K562 (cell line): Measurements from ENCODE around the gene ATP5ME. TPM values are rescaled to one million over a fixed set of nuclear protein-coding genes. Genes with fewer than 3 reads are reported as not detected.

ENCODE experiments used
- BRD4 ChIP-seq: fragments of 200-600 bp; sonication (generic); IDR thresholded peaks from 2 replicates; pipeline ENCODE4 v1.6.1; 2017; ENCODE audit warnings: inconsistent platforms
- DMBX1 ChIP-seq: fragments of 250-450 bp; sonication (Bioruptor Pico); IDR thresholded peaks from 2 replicates; pipeline ENCODE4 v1.8.0; 2022; ENCODE audit warnings: inconsistent platforms, mild to moderate bottlenecking, moderate library complexity, borderline replicate concordance
- HLTF ChIP-seq: fragments of 450-650 bp; IDR thresholded peaks from 2 replicates; pipeline ENCODE4 v1.6.1; 2016
- KDM4B ChIP-seq, 2 experiments: fragments of 450-650 bp in 1 of 2; sonication (generic) in 1 of 2; IDR thresholded peaks; 2 replicates each; pipeline ENCODE4 v1.6.1; 2016 to 2017; ENCODE audit warnings: borderline replicate concordance in 2 of 2, antibody characterized with exemption in 1 of 2, low read depth in 1 of 2, mild to moderate bottlenecking in 1 of 2
- MYBL2 ChIP-seq, 2 experiments: fragments of 450-650 bp in 1 of 2; sonication (generic) in 1 of 2; formaldehyde crosslinking in 1 of 2; IDR thresholded peaks; 2 replicates each; pipeline versions ENCODE4 v1.6.1 to v1.8.1; 2017 to 2022; ENCODE audit warnings: borderline replicate concordance in 1 of 2, inconsistent platforms in 1 of 2, low read depth in 1 of 2, mild to moderate bottlenecking in 1 of 2, missing genetic modification reagents in 1 of 2, moderate library complexity in 1 of 2
- PTRF ChIP-seq: fragments of 450-650 bp; IDR thresholded peaks from 2 replicates; pipeline ENCODE4 v1.6.1; 2016; ENCODE audit warnings: mild to moderate bottlenecking, missing genetic modification characterization, missing compliant biosample characterization
- RBM15 ChIP-seq: fragments of 200-400 bp; formaldehyde crosslinking; IDR thresholded peaks from 2 replicates; pipeline ENCODE4 v1.6.1; 2018; ENCODE audit warnings: mild to moderate bottlenecking, low read length, moderate library complexity; ENCODE audit not compliant: insufficient read depth
- SMARCE1 ChIP-seq: fragments of 450-650 bp; IDR thresholded peaks from 2 replicates; pipeline ENCODE4 v1.7.1; 2016; ENCODE audit warnings: mild to moderate bottlenecking
- SREBF2 ChIP-seq: sonication (generic); formaldehyde crosslinking; IDR thresholded peaks from 2 replicates; pipeline ENCODE4 v1.4.0; 2020; ENCODE audit warnings: mild to moderate bottlenecking, missing genetic modification reagents
- SRSF9 ChIP-seq: fragments of 200-400 bp; formaldehyde crosslinking; IDR thresholded peaks from 2 replicates; pipeline ENCODE4 v1.6.1; 2017; ENCODE audit warnings: low read depth, low read length, borderline replicate concordance
- TAF9B ChIP-seq: fragments of 450-650 bp; IDR thresholded peaks from 2 replicates; pipeline ENCODE4 v1.6.1; 2018; ENCODE audit warnings: mild to moderate bottlenecking; ENCODE audit not compliant: partially characterized antibody
- ZNF212 ChIP-seq: fragments of 450-650 bp; formaldehyde crosslinking; IDR thresholded peaks from 2 replicates; pipeline ENCODE4 v1.4.0; 2020; ENCODE audit warnings: mild to moderate bottlenecking
- polyA plus RNA-seq, 8 experiments: library from polyadenylated mRNA; depleted of rRNA in 4 of 8; stranded (reverse) in 5 of 8; unstranded in 3 of 8; fragments of >200 nt; fragmentation: Nextera tagmentation in 2 of 8; fragmentation: Illumina TruSeq in 1 of 8; extraction: Ambion mirVana in 2 of 8; extraction: Trizol in 1 of 8; gene quantifications; 2 replicates each; pipeline versions ENCODE4 v1.2.1 to v1.2.3, GENCODE V29; 2011 to 2014; ENCODE audit warnings: inconsistent platforms in 1 of 8, missing spikeins in 1 of 8
- total RNA-seq, 7 experiments: library from RNA; depleted of rRNA in 6 of 7; stranded (reverse); fragments of >200 nt in 6 of 7; fragmentation: Illumina TruSeq in 2 of 7; extraction: Trizol in 2 of 7; gene quantifications; 2 replicates each; pipeline versions ENCODE4 v1.2.1 to v1.2.3, GENCODE V29; 2011 to 2021; ENCODE audit warnings: low replicate concordance in 1 of 7
- TF ChIP-seq, protein P1 (sequence below): sonication (generic); formaldehyde crosslinking; IDR thresholded peaks from 2 replicates; pipeline ENCODE4 v1.8.1; 2023; ENCODE audit warnings: mild to moderate bottlenecking, missing genetic modification reagents, moderate library complexity
- TF ChIP-seq, protein P2 (sequence below): fragments of 150-350 bp; IDR thresholded peaks from 2 replicates; pipeline ENCODE4 v1.6.1; 2014; ENCODE audit warnings: low read depth, mild to moderate bottlenecking, low read length, borderline replicate concordance
- TF ChIP-seq, protein P3 (sequence below): fragments of 450-650 bp; IDR thresholded peaks from 2 replicates; pipeline ENCODE4 v1.6.1; 2018; ENCODE audit not compliant: partially characterized antibody
- TF ChIP-seq, protein P4 (sequence below): fragments of 450-650 bp; formaldehyde crosslinking; IDR thresholded peaks from 2 replicates; pipeline ENCODE4 v1.4.0; 2020; ENCODE audit warnings: mild to moderate bottlenecking, moderate library complexity

ATP5ME gene
- total and polyA plus RNA-seq, 9 of the 15 experiments (the other 6 are each of a cell fraction or from before 2014, with no cell fraction given), result 509 to 2,480 (median 887) TPM

DNA sequence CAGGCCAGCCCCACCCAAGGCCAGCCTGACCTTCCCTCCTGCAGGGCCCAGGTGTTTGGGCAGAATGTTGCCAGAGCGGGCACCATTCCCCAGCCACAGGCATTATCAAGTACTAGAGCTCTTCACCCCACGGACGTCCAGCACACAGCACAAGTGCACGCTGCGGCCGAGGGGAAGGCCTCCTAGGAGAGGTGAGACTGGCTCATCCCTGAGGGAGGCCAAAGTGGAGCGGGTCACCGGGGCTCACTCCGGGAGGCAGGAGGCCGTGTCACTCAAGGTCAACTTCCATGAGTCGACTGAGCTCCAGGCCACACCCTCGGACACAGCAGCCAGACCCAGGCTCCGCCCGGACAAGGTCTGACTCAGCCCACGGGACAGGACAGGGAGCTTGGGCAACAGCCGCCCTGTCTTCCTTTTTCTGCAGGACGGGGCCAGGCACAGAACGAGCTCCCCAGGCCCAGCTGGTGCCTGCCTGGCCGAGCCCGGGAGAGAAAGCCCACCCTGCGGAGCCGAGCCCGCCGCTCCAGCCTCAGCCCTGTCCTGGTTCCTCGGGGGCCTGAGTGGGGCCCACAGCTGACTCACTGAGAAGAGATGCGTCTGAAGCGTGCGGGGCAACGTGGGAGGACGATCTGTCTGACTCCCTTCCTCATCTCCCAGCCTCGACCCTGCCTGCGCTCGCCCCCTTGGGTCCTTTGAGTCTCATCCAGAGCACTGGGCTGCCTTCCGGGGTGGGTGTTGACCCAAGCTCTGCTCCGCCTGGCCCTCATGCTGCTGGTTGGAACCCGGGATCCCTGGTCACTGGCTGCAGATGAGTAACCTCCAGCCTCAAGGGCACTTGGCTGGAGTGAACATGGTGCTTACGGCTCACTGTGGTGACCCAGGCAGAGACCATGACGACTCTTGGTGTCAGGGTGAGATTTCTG lies 13.2 kb upstream of the ATP5ME start (continued):
- TF ChIP-seq MYBL2 (IDR thresholded peaks at IDR 0.05; ENCODE audit: low read depth) (no peak), MYBL2 (CRISPR knock-in tag; IDR thresholded peaks at IDR 0.05; ENCODE audit: borderline replicate concordance) (no peak), TAF9B (no peak), HLTF (0 out of 2 replicates have a peak, but pooled peaks have one; percentile 15), BRD4 (no peak), PTRF (tag) (no peak), SREBF2 (CRISPR knock-in tag) (no peak), SMARCE1 (peak; percentile 68), KDM4B (IDR thresholded peaks at IDR 0.05; ENCODE audit: borderline replicate concordance in 2 of 2, low read depth in 1 of 2) (no peak), DMBX1 (CRISPR knock-in tag) (no peak), ZNF212 (no peak), RBM15 (no peak), SRSF9 (no peak)
- TF ChIP-seq, protein P1, sequence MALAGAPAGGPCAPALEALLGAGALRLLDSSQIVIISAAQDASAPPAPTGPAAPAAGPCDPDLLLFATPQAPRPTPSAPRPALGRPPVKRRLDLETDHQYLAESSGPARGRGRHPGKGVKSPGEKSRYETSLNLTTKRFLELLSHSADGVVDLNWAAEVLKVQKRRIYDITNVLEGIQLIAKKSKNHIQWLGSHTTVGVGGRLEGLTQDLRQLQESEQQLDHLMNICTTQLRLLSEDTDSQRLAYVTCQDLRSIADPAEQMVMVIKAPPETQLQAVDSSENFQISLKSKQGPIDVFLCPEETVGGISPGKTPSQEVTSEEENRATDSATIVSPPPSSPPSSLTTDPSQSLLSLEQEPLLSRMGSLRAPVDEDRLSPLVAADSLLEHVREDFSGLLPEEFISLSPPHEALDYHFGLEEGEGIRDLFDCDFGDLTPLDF (CRISPR knock-in tag), result 0 out of 2 replicates have a peak, but pooled peaks have one; percentile 61
- TF ChIP-seq, protein P2, sequence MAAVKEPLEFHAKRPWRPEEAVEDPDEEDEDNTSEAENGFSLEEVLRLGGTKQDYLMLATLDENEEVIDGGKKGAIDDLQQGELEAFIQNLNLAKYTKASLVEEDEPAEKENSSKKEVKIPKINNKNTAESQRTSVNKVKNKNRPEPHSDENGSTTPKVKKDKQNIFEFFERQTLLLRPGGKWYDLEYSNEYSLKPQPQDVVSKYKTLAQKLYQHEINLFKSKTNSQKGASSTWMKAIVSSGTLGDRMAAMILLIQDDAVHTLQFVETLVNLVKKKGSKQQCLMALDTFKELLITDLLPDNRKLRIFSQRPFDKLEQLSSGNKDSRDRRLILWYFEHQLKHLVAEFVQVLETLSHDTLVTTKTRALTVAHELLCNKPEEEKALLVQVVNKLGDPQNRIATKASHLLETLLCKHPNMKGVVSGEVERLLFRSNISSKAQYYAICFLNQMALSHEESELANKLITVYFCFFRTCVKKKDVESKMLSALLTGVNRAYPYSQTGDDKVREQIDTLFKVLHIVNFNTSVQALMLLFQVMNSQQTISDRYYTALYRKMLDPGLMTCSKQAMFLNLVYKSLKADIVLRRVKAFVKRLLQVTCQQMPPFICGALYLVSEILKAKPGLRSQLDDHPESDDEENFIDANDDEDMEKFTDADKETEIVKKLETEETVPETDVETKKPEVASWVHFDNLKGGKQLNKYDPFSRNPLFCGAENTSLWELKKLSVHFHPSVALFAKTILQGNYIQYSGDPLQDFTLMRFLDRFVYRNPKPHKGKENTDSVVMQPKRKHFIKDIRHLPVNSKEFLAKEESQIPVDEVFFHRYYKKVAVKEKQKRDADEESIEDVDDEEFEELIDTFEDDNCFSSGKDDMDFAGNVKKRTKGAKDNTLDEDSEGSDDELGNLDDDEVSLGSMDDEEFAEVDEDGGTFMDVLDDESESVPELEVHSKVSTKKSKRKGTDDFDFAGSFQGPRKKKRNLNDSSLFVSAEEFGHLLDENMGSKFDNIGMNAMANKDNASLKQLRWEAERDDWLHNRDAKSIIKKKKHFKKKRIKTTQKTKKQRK, result no peak
- TF ChIP-seq, protein P3, sequence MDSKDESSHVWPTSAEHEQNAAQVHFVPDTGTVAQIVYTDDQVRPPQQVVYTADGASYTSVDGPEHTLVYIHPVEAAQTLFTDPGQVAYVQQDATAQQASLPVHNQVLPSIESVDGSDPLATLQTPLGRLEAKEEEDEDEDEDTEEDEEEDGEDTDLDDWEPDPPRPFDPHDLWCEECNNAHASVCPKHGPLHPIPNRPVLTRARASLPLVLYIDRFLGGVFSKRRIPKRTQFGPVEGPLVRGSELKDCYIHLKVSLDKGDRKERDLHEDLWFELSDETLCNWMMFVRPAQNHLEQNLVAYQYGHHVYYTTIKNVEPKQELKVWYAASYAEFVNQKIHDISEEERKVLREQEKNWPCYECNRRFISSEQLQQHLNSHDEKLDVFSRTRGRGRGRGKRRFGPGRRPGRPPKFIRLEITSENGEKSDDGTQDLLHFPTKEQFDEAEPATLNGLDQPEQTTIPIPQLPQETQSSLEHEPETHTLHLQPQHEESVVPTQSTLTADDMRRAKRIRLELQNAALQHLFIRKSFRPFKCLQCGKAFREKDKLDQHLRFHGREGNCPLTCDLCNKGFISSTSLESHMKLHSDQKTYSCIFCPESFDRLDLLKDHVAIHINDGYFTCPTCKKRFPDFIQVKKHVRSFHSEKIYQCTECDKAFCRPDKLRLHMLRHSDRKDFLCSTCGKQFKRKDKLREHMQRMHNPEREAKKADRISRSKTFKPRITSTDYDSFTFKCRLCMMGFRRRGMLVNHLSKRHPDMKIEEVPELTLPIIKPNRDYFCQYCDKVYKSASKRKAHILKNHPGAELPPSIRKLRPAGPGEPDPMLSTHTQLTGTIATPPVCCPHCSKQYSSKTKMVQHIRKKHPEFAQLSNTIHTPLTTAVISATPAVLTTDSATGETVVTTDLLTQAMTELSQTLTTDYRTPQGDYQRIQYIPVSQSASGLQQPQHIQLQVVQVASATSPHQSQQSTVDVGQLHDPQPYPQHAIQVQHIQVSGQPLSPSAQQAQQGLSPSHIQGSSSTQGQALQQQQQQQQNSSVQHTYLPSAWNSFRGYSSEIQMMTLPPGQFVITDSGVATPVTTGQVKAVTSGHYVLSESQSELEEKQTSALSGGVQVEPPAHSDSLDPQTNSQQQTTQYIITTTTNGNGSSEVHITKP, result peak; percentile 24
- TF ChIP-seq, protein P4, sequence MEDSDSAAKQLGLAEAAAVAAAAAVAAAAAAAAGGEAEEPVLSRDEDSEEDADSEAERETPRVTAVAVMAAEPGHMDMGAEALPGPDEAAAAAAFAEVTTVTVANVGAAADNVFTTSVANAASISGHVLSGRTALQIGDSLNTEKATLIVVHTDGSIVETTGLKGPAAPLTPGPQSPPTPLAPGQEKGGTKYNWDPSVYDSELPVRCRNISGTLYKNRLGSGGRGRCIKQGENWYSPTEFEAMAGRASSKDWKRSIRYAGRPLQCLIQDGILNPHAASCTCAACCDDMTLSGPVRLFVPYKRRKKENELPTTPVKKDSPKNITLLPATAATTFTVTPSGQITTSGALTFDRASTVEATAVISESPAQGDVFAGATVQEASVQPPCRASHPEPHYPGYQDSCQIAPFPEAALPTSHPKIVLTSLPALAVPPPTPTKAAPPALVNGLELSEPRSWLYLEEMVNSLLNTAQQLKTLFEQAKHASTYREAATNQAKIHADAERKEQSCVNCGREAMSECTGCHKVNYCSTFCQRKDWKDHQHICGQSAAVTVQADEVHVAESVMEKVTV, result no peak
